Choroid plexus epithelial cell (primary cell): Measurements from ENCODE around the gene GLCE.

ENCODE experiments used
- DNase-seq: peaks from one replicate; pipeline ENCODE4 v3.0.0-alpha.2; 2010; ENCODE audit warnings: low read depth
- H3K4me3 ChIP-seq: 2 replicates; pipeline ENCODE4 v1.5.1; 2011; ENCODE audit warnings: low read depth, mild to moderate bottlenecking, control low read depth, low read length, moderate library complexity
- TF ChIP-seq, protein P1 (sequence below): conservative IDR thresholded peaks from 2 replicates; pipeline ENCODE4 v1.5.1; 2011; ENCODE audit warnings: low read depth, mild to moderate bottlenecking, control low read depth, inconsistent platforms, low read length, moderate library complexity

The GLCE gene

DNA sequence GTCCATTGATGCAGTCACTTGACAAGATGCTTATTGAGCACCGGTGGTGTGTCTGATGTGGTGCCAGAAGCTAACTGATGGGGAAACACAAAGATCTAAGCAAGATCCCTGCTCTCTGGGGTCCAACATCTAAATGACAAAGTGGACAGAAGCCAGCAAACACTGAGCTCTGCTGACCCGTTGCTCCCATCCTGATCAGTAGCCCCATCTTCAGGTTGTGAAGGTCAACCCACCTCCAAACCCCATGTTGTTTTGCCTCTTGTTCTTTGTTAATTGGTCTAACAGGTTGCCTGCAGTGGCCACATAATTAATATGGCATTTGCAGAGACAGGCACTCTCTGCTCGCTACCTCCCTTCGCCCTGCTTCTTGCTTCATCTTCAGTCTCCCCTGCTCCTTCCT is 21.5 kb upstream of the GLCE start:
- TF ChIP-seq, protein P1, sequence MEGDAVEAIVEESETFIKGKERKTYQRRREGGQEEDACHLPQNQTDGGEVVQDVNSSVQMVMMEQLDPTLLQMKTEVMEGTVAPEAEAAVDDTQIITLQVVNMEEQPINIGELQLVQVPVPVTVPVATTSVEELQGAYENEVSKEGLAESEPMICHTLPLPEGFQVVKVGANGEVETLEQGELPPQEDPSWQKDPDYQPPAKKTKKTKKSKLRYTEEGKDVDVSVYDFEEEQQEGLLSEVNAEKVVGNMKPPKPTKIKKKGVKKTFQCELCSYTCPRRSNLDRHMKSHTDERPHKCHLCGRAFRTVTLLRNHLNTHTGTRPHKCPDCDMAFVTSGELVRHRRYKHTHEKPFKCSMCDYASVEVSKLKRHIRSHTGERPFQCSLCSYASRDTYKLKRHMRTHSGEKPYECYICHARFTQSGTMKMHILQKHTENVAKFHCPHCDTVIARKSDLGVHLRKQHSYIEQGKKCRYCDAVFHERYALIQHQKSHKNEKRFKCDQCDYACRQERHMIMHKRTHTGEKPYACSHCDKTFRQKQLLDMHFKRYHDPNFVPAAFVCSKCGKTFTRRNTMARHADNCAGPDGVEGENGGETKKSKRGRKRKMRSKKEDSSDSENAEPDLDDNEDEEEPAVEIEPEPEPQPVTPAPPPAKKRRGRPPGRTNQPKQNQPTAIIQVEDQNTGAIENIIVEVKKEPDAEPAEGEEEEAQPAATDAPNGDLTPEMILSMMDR: no peak
- no peak for DNase-seq
- no peak overlapping the region for H3K4me3 ChIP-seq

DNA sequence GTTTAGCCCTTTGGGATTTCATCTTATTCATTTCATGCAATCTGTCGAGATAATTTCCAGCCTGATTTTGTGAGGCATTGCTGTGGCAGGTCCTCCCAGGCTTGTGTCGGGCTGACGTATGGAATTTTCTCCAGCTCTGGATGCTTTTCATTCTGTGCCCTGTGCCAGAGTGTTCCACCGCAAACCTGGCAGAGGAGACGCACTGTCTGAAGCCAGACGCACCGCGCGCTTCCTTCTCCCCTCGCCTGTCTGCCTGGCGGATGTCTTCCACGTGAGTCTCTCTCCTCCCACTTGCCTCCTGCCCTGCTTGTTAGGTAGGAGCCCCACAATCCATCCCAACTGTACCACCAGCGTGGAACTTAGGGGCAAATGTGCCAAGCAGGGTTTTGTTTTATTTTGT is 20.1 kb upstream of the GLCE start:
- no peak overlapping the region for H3K4me3 ChIP-seq
- DNase-seq: no peak
- TF ChIP-seq, protein P1: no peak

DNA sequence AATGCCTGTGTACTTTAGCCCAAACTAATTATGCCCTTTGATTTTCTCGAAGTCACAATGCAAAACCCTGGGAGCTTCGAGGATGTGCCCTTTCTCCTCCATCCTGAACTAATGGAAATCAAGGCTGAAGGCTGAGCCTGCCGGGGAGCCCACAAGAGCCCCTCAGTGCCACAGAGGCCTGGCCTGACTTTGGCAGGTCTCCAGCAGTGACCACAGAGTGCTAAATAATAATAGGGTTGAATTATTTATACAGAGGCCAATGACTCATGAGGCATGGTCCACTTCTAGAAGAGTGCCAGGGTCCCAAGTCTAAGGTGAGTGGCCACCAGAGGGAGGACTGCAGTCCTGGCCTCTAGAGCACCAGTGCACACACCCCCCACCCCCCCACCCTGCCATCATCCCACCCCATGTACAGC is 19.1 kb upstream of the GLCE start:
- TF ChIP-seq, protein P1: no peak
- no peak for DNase-seq

DNA sequence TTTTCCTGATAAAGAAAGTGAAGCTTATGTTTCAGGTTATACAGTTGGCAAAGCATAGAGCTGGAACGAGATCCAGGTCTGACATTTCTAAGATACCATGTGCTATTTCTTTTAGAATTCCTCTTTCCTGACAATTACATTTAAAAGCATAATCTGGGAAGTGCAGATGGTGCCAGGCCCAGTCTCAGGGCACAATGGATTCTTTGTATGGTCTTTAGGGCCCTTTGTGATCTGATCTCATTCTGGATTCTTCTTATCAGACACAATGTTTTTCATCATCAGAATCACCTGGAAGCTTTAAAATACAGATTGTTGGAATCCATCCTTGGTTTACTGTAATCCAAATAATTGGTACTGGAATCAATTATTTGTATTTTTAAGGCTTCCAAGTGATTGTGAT is 18.6 kb upstream of the GLCE start:
- H3K4me3 ChIP-seq: no peak overlapping the region
- TF ChIP-seq, protein P1: no peak
- no peak for DNase-seq

More for the DNA sequence above, 19.1 kb upstream of the GLCE start:
- H3K4me3 ChIP-seq: no peak overlapping the region

DNA sequence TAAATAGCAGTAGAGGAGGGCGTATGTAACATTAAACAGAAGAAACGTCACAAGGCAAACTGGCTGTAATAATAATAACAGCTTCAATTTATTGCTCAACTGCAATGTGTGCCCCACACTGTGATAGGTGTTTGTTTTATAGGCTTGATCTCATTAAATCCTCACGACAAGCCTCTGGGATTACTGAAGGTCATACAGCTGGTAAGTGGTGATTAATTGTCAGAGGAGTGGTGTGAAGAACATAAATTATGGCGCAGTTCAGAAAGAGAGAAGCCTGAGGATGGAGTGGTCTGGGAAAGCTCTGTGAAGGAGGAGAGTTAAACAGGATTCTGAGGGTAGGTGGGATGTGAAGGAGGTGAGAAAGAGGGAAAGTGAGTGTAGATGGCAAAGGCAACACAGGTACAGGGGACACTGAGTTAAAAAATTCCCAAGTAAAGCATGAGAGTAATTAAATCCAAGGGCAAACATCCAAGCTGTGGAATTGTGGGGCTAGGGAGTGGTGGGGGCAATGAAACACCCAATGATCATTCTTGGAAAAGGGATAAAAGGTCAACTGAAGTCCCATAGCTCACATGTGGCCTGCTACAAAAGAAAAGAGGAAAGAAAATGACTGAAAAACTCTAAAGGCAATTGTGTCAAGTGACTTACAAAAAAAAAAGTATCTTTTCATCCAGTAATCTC is 16.5 kb upstream of the GLCE start:
- TF ChIP-seq, protein P1: no peak
- no peak overlapping the region for H3K4me3 ChIP-seq
- no peak for DNase-seq

DNA sequence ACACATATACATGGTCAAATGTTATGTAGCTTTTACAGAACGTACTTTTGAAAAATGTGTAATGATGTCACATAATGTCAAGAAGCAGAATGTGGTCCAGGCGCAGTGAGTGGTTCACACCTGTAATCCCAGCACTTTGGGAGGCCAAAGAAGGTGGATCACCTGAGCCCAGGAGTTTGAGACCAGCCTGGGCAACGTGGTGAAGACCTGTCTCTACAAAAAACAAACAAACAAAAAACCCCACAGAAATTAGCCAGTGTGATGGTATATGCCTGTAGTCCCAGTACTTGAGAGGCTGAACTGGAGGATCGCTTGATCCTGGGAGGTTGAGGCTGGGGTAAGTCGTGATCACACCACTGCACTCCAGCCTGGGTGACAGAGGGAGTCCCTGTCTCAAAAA is 15.9 kb upstream of the GLCE start:
- TF ChIP-seq, protein P1: no peak
- no peak overlapping the region for H3K4me3 ChIP-seq
- no peak for DNase-seq

DNA sequence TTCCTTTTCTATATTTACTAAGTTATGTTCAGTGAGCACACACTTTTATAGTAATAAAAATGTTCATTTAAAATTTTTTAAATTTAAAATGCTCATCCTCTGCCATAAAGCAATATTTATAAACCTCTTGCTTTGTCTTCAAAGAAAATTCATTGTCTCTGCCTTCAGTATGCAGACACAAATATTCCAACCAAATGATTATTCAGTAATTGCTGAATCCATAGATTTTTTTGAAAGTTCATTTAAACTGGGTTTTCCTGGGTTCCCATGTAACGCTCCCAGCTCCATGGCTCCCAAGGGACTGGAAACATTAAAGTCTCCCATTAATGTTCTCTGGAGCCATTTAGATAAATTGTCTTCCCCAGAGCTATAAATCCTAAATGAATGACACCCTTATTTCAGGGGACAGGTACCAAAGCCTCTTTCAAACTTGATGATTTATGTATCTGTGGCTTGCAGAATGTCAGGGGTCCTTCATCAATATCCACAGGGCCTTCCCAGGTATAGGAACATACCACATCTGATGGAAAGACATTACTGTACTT is 15.2 kb upstream of the GLCE start:
- TF ChIP-seq, protein P1: no peak
- no peak overlapping the region for H3K4me3 ChIP-seq
- no peak for DNase-seq
